GM10266 (cell line): ENCODE measurements around the gene CD274.
A peak's percentile ranks its signal among the peaks of the same experiment; 100 is the strongest.

Experiments
- DNase-seq: peaks from one replicate; pipeline ENCODE4 v3.0.0; 2012; ENCODE audit errors: extremely low spot score
- TF ChIP-seq, protein P1 (sequence below): IDR thresholded peaks from 2 replicates; pipeline ENCODE4 v1.5.1; 2012; ENCODE audit warnings: mild to moderate bottlenecking, low read depth; ENCODE audit not compliant: control insufficient read depth, insufficient read depth; ENCODE audit errors: missing control alignments

The CD274 gene

DNA sequence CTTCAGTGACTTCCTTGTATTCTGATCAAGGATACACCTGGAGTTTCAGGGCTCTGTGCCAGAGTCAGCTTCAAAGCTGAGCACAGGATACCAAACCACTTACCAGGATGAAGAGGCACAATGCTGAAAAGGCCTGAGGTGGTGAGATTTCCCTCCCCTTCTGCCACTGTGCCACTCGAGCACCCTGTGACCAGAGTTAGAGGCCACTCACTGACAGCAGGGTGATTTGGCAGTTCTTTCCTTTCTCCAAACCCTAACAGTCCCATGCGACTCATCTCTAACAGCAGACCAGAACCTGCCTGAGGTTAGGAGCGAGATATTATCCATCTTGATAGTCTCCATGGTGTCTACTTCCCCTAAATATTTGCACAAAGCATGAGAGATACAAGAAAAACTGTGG lies 14.4 kb upstream of the CD274 start:
- TF ChIP-seq, protein P1, sequence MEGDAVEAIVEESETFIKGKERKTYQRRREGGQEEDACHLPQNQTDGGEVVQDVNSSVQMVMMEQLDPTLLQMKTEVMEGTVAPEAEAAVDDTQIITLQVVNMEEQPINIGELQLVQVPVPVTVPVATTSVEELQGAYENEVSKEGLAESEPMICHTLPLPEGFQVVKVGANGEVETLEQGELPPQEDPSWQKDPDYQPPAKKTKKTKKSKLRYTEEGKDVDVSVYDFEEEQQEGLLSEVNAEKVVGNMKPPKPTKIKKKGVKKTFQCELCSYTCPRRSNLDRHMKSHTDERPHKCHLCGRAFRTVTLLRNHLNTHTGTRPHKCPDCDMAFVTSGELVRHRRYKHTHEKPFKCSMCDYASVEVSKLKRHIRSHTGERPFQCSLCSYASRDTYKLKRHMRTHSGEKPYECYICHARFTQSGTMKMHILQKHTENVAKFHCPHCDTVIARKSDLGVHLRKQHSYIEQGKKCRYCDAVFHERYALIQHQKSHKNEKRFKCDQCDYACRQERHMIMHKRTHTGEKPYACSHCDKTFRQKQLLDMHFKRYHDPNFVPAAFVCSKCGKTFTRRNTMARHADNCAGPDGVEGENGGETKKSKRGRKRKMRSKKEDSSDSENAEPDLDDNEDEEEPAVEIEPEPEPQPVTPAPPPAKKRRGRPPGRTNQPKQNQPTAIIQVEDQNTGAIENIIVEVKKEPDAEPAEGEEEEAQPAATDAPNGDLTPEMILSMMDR, result no peak
- DNase-seq, result no peak

DNA sequence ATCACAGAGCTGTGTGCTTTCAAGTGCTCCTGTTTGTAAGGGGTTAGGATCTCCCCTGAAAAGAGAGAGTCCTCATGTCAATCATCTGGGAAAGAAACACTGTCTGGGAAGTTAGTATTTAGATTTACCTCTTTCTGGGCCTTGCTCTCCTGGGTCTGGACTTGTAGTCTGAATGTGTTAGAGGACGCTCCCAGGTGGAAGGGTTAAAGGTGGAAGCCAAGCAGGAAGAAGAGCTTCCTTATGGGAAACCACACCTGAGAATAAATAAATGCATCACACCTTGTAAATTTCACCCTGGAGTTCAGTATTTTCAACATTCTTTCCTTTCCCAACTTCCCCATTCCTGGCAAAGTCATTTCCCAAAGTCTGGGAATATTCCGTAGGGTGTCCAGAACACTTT lies 13.9 kb upstream of the CD274 start:
- DNase-seq, result no peak
- TF ChIP-seq, protein P1, result no peak

DNA sequence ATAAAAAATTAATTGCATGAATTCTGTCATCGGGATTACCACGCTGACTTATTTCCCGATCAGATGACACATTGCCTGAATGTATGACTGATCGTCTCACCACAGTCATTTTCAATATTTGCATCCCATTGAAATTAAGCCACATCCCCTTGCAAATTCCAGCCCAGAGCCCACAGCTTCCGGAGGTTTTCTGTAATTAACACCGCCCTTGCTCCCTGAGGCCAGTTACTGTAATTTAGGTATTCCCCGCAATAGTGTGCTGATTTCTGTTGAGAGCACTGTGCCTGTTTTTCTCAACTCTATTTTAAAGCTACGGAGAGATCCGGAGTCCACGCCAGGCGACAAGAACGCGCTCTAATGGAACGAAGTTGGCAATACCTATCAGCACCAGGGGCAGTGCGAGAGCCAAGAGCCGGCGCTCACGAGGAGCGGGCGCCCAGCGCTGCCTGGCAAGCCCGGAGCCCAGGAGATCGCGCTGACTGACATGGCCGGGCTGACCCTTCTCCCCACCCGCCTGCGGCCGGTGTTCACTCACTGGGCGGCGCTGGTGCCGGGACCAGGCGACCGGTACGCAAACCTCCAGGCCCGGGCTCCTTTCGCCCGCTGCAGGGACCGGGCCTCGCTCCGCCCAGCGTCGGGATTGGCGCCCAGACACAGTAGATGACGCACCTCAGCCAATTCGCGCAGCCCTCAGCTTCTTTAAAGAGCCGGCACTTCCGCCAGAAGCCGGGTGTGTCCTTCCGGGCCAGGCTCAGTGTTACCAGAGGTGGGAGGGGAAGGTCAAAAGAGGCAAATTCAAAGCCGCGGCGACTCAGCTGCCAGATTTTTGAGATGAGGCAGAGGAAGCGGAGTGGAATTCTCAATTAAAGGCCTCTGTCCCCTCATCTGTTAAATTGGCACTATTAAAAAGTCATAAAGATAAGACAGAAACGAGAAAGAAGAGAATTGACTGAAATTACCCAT lies 12.8 kb upstream of the CD274 start, which contains the start of gene PLGRKT:
Gene PLGRKT, minus strand, starts transcription at position 672 of the 963 bp plus-strand sequence. CDS start 5,948 bp downstream, outside the sequence.
- peak; percentile 92 for DNase-seq
- TF ChIP-seq, protein P1, result peak; percentile 37

DNA sequence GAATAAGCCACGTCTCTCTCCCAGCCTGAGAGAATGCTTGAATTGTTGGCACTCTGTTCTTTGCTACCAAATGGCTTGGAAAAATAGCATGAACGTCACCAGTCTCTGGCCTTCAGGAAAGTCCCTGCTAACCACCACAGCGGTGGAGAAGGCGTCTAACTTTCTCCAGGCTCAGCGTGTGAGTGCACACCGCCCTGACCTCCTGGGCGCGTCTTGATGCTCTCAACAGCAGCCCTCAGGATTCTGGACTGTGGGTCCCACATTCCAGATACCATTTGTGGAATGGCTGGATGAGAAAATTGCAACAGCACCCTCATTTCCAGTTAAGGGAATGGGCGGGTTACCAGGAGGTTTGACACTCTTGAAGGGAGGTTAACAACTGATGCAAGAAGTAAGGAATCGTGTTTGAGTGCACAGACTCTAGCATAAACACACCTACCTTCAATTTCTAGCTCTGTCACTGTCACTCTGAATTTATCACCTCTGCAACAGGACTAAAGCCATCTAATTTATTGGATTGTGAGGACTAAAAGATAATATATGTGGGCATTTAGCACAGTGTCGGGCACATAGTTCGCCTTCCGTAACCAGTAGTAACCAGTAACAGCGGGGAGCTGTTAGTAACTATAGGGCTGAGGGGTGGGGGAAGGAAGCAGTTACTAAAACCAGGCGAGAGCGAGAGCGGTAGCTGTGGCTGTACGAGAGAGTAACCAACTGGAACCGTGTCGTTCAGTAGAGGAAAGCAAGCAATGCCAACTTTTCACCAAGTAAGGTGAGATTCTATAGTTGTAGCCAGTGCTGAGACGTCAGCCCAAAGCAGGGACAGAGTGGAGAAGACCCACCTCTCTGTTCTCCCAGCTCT lies 11.8 kb upstream of the CD274 start:
- TF ChIP-seq, protein P1, result no peak
- peak; percentile 66 for DNase-seq

DNA sequence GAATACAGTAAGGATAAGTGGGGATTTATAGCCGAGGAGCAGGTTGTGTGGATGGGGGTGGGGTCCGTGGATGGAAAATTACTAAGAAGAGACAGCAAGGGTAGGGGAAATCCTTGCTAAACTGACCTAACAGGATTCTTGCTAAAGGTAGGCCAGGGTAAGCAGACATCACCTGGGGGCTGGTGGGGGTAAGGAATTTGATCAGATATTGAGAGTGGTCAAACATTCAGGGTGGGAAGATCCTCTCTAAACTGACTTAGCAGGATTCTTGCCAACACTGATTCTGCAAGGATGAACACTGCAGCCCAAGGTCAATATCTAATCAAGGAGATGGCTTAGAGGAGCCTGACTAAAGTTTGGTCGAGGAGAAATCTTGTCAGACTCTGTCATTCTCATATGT lies 9.9 kb upstream of the CD274 start:
- TF ChIP-seq, protein P1, result no peak
- DNase-seq, result no peak

DNA sequence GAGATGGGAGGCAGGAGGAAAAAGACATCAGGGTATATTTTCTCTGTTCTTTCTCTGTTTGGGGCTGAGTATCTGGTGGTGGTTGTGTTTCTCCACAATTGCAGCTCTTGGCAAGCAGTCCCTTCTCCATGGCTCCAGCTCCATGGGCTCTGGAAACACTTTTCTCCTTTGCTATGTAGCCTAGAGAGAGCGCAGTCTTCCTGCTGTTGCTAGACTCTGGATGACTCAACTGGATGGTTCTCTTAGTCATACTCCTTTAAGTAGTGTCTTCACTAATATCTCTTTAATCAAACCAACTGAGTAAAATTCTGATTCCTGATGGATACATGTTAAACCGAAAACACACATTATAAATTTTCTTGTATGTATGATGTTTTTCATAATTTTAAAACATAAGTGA lies 9.3 kb upstream of the CD274 start:
- TF ChIP-seq, protein P1, result no peak
- no peak for DNase-seq

DNA sequence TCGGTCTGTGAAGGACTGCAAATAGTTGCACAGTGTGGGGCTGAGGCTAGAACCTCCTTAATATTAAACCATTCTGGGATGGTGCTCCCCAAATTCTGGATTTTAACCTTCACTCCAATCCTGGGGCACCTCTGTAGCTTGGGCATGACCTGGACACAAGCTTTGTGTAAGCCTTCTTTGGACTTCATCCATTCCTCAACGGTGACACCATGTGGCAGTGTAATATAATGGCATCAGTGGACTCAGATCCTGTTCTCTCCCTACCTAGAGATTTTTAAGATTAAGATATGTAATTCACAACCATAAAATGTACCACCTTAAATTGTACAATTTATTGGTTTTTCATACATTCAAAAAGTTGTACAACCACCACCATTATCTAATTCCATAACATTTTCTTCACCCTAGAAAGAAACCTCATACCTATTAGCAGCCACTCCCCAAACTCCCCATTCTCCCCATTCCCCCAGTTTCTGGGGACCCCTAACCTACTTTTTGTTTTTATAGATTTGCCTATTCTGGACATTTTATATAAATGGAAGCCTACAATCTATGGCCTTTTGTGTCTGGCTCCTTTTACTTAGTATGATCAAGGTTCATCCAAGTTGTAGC lies 7.8 kb upstream of the CD274 start:
- DNase-seq, result no peak
- TF ChIP-seq, protein P1, result peak; percentile 71
